Stimulated activated naive CD8-positive, alpha-beta T cell treated with anti-CD3 and anti-CD28 coated beads, Interleukin-15, Interleukin-2, amounts not matched to agents 100 ng/mL and 50 ng/mL, for 24 hours (primary cell): Measurements from ENCODE around the gene IRX4.
"Not testable (repeated sequence)": the region's sequence is repeated elsewhere in the genome, so short reads cannot be mapped to it uniquely, and the experiment has no call there.

ENCODE experiments used
- H3K27ac Mint-ChIP-seq: one replicate; pipeline ENCODE4 v1.8.0; 2021; ENCODE audit warnings: mild to moderate bottlenecking, mixed read lengths
- H3K27me3 Mint-ChIP-seq: one replicate; pipeline ENCODE4 v1.8.0; 2021; ENCODE audit warnings: mixed read lengths
- H3K36me3 Mint-ChIP-seq: one replicate; pipeline ENCODE4 v1.8.0; 2021; ENCODE audit warnings: low read depth, mixed read lengths
- H3K4me1 Mint-ChIP-seq: one replicate; pipeline ENCODE4 v1.8.0; 2021; ENCODE audit warnings: low read depth, mixed read lengths
- H3K4me3 Mint-ChIP-seq: one replicate; pipeline ENCODE4 v1.8.0; 2021; ENCODE audit warnings: mild to moderate bottlenecking, mixed read lengths
- H3K9me3 Mint-ChIP-seq: one replicate; pipeline ENCODE4 v1.8.0; 2021; ENCODE audit warnings: mixed read lengths

The IRX4 gene

DNA sequence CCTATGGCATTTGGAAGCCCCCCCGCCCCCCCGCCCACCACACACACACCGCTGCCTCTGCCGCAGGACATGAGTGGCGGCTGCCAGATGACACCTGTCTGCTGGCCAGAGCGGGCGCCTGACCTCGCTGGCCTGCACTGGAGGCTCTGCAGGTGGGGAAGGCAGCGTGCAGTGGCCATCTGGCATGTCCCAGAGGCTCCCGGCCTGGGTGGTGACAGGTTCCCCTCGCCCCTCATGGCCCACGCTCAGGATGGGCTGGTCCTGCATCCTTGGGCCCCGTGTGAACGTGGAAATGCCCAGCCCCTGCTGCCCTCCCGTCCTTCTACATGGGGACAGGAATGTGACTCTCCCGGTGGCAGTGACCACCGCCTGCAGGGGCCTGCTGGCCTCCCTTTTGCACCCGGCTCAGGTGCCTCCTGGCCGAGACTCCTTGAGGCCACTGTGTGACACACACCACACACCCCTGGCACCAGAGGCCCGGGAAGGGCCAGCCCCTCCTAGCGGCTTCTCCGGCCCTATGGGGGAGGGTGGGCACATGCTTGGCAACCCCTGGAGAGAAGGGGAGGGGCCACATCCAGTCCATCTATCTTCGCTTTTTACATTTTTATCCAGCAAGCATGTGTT is 30.3 kb downstream of the IRX4 start:
- H3K4me3 Mint-ChIP-seq, result no peak overlapping the region
- no peaks in the 10 kb centered on the region for H3K9me3 Mint-ChIP-seq
- H3K27ac Mint-ChIP-seq, result no peak overlapping the region
- H3K36me3 Mint-ChIP-seq, result no peaks in the 10 kb centered on the region
- H3K4me1 Mint-ChIP-seq, result no peaks in the 10 kb centered on the region
- H3K27me3 Mint-ChIP-seq, result peaks cover 59% of the 10 kb centered on the region

GRCh38 chr5:1851290-1851934 is 31.3 kb downstream of the IRX4 start:
- H3K27ac Mint-ChIP-seq, result no peak overlapping the region
- H3K4me1 Mint-ChIP-seq, result no peaks in the 10 kb centered on the region
- peaks cover 62% of the 10 kb centered on the region for H3K27me3 Mint-ChIP-seq
- H3K36me3 Mint-ChIP-seq, result no peaks in the 10 kb centered on the region
- H3K4me3 Mint-ChIP-seq, result no peak overlapping the region
- no peaks in the 10 kb centered on the region for H3K9me3 Mint-ChIP-seq

- peaks cover 62% of the 10 kb centered on the region for H3K27me3 Mint-ChIP-seq
- H3K9me3 Mint-ChIP-seq, result no peaks in the 10 kb centered on the region
- H3K36me3 Mint-ChIP-seq, result no peaks in the 10 kb centered on the region
- no peak overlapping the region for H3K27ac Mint-ChIP-seq
- no peaks in the 10 kb centered on the region for H3K4me1 Mint-ChIP-seq
- no peak overlapping the region for H3K4me3 Mint-ChIP-seq
Observed at GRCh38 chr5:1850324-1851154, 32.2 kb downstream of the IRX4 start.

DNA sequence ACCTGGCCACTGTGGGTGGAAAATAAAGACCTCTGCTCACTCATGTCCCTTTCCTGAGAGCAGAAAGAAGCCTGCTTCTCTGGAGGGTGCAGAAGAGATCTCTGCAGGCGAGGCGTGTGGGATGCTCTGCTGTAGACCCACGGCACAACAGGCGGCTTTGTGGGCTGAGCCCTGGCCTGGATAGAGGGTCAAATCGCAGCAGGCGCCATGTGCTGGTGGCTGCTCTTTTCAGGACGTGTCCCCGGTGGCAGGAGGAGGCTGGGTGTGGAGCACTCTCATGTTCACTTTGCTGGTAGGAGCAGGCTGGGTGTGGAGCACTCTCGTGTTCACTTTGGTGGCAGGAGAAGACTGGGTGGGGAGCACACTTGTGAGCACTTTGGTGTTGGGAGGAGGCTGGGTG is 35.1 kb downstream of the IRX4 start:
- Mint-ChIP-seq H3K4me1 (no peaks in the 10 kb centered on the region), H3K36me3 (no peaks in the 10 kb centered on the region), H3K9me3 (no peaks in the 10 kb centered on the region), H3K27ac (no peak overlapping the region), H3K4me3 (no peak overlapping the region), H3K27me3 (peaks cover 43% of the 10 kb centered on the region)

DNA sequence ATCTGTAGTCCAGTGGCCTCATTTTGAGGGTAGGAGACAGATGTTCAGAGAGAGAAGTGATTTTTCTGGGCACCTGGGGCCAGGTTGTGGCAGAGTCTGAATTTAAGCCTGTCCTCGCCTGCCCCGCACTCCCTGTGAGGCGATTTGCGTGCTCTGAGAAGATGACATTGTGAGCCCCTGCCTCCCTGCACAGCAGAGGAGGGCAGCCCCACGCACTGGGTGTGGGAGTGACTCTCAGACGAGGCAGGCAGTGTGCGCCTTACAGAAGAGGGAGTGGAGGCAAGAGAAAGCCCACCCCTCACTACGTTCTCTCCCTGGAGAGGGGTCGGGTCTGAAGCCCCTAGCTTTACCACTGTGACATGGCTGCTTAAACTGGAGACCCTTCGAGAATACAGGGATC is 35.7 kb downstream of the IRX4 start:
- H3K4me3 Mint-ChIP-seq, result no peak overlapping the region
- no peaks in the 10 kb centered on the region for H3K4me1 Mint-ChIP-seq
- no peaks in the 10 kb centered on the region for H3K36me3 Mint-ChIP-seq
- H3K27me3 Mint-ChIP-seq, result peaks cover 46% of the 10 kb centered on the region
- no peak overlapping the region for H3K27ac Mint-ChIP-seq
- H3K9me3 Mint-ChIP-seq, result no peaks in the 10 kb centered on the region

- peaks cover 44% of the 10 kb centered on the region for H3K27me3 Mint-ChIP-seq
- no peaks in the 10 kb centered on the region for H3K9me3 Mint-ChIP-seq
Observed at GRCh38 chr5:1846583-1846982, 36.1 kb downstream of the IRX4 start.

DNA sequence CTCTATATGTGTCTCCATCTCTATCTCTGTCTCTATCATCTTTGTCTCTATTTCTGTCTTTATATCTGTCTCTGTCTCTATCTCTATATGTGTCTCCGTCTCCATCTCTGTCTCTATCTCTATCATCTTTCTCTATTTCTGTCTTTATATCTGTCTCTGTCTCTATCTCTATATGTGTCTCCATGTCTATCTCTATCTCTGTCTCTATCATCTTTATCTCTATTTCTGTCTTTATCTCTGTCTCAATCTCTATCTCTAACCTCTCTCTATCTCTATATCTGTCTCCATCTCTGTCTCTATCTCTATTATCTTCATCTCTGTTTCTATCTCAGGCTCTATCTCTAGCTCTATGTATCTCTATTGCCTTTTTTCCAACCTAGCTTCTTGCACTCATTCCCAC is 37.0 kb downstream of the IRX4 start:
- H3K4me1 Mint-ChIP-seq, result no peaks in the 10 kb centered on the region
- no peaks in the 10 kb centered on the region for H3K9me3 Mint-ChIP-seq
- no peak overlapping the region for H3K27ac Mint-ChIP-seq
- no peak overlapping the region for H3K4me3 Mint-ChIP-seq
- peaks cover 37% of the 10 kb centered on the region for H3K27me3 Mint-ChIP-seq
- no peaks in the 10 kb centered on the region for H3K36me3 Mint-ChIP-seq

More at GRCh38 chr5:1846583-1846982, 36.1 kb downstream of the IRX4 start:
- no peak overlapping the region for H3K27ac Mint-ChIP-seq
- H3K4me1 Mint-ChIP-seq, result no peaks in the 10 kb centered on the region
- no peaks in the 10 kb centered on the region for H3K36me3 Mint-ChIP-seq
- no peak overlapping the region for H3K4me3 Mint-ChIP-seq

DNA sequence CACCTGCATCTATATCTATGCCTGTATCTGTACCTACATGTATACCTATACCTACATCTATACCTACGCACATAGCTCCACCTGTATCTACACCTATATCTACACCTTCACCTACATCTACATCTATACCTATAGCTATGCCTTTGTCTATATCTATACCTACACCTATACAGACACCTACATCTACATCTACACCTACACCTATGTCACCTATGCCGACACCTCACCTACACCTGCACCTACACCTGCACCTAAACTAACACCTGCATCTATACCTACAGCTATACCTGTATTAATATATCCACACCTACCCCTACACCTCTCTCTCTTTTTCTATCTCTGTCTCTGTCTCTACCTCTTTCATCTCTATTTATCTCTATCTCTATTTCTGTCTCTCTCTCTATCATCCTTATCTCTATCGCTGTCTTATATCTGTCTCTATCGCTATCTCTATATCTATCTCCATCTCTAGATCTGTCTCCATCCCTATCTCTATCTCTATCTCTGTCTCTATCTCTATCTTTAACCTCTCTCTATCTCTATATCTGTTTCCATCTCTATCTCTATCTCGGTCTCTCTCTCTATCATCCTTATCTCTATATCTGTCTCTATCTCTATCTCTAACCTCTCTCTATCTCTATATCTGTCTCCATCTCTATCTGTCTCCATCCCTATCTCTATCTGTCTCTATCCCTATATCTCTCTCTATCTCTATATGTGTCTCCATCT is 37.9 kb downstream of the IRX4 start:
- Mint-ChIP-seq H3K27ac (no peak overlapping the region), H3K4me1 (no peaks in the 10 kb centered on the region), H3K27me3 (peaks cover 35% of the 10 kb centered on the region), H3K36me3 (no peaks in the 10 kb centered on the region), H3K9me3 (no peaks in the 10 kb centered on the region), H3K4me3 (no peak overlapping the region)

GRCh38 chr5:1843761-1844160 is 39.0 kb downstream of the IRX4 start:
- H3K4me1 Mint-ChIP-seq, H3K9me3 Mint-ChIP-seq, H3K27ac Mint-ChIP-seq, H3K36me3 Mint-ChIP-seq, H3K4me3 Mint-ChIP-seq: not testable (repeated sequence)
- H3K27me3 Mint-ChIP-seq, result peaks cover 29% of the 10 kb centered on the region

GRCh38 chr5:1842004-1842819 is 40.5 kb downstream of the IRX4 start:
- Mint-ChIP-seq H3K4me1 (no peaks in the 10 kb centered on the region), H3K27ac (no peak overlapping the region), H3K9me3 (no peaks in the 10 kb centered on the region), H3K4me3 (no peak overlapping the region), H3K27me3 (peaks cover 16% of the 10 kb centered on the region), H3K36me3 (no peaks in the 10 kb centered on the region)

DNA sequence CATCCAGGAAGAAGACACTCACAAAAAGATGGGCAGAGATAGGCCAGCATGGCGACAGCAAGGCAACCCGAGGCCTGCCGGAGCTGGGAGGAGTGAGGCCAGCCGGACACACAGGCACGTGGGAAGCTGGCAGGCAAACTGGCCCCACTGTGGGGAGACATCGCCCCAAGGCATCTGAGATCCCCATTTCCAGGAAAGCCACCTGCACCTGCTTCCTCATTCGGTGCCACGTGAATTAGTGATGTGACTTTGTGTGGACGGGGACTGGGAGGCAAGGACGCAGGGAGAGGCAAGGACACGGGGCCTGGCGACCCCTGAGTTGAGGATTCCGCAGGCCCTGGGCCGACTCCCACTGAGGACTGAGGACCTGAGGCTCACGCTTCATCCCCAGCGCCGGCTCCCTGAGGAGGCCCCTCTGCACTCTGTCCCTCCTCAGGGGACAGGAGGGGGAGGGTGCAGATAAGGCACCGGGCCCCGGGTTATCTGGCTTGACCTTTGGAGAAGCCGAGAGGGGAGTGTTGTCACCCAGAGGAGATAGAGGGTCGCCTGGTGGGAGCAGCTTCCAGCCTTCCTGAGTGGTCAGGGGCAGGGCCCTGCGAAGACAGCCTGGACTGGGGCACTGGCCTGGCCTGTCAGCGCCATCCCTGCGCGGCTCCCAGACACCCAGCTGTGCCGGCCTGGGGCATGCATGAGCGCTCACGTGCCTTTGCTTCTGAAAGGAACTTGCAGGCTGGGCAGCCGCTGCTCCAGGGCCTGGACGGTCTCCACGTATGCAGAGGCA is 41.8 kb downstream of the IRX4 start:
- Mint-ChIP-seq H3K27me3 (peaks cover 15% of the 10 kb centered on the region), H3K4me1 (no peaks in the 10 kb centered on the region), H3K9me3 (no peaks in the 10 kb centered on the region), H3K36me3 (no peaks in the 10 kb centered on the region), H3K27ac (no peak overlapping the region), H3K4me3 (no peak overlapping the region)

DNA sequence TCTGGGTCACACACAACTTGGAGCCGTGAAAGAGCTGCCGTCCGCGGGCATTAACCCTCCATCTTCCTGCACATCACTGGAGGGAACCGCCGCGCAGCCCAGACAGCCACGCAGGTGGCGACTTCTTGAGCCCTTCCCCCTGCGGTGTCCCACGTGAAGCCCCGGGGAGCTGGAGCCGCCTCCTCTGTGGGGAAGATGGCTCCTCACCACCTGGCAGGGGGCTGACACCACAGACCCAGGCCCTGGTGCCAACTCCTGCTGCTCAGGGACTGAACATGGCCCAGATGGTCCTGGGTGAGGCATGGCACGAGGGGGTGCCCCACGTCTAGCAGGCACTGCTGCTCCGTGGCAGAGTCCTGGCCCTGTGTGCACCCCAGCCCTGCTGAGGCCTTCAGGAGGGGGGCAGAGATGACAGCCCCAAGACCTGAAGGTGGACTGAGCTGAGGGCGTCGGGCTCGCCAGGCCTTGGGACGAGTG is 42.6 kb downstream of the IRX4 start:
- Mint-ChIP-seq H3K27me3 (peaks cover 15% of the 10 kb centered on the region), H3K4me1 (no peaks in the 10 kb centered on the region), H3K4me3 (no peak overlapping the region), H3K27ac (no peak overlapping the region), H3K36me3 (no peaks in the 10 kb centered on the region), H3K9me3 (no peaks in the 10 kb centered on the region)

DNA sequence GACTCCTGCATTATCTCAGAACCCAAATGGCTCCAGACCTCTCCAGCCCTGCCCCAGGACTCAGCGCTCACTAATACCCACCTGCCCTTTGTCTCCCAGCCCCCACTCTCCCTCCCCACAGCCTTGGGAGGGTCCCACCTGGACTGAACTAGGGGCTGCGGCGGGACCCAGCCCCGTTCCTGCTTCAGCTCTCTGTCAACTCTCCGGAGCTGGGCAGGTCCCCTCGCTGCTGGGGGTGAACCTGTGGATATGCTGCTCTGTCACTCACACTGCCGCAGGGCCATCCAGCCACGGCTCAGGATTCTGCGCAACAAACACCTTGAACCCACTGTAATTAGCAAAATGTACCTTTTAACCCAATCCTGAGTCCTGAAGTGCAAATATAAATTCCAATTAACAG is 44.7 kb downstream of the IRX4 start:
- no peaks in the 10 kb centered on the region for H3K4me1 Mint-ChIP-seq
- H3K9me3 Mint-ChIP-seq, result no peaks in the 10 kb centered on the region
- H3K36me3 Mint-ChIP-seq, result no peaks in the 10 kb centered on the region
- H3K27ac Mint-ChIP-seq, result no peak overlapping the region
- H3K4me3 Mint-ChIP-seq, result no peak overlapping the region
- H3K27me3 Mint-ChIP-seq, result peaks cover 15% of the 10 kb centered on the region
